Kidney tubule cell (primary cell): ENCODE measurements around the gene WBP1L.

Experiments used
- DNase-seq: peaks from one replicate; pipeline ENCODE4 v3.0.0-alpha.2; 2018; ENCODE audit warnings: low spot score

WBP1L gene

GRCh38 chr10:102779680-102780526, 36.2 kb downstream of the WBP1L start:
- no peak for DNase-seq

GRCh38 chr10:102780527-102780808, 36.7 kb downstream of the WBP1L start:
- DNase-seq = no peak

GRCh38 chr10:102781090-102781920, 37.6 kb downstream of the WBP1L start:
- DNase-seq = no peak

- no peak for DNase-seq
These were observed 38.3 kb downstream of the WBP1L start for GRCh38 chr10:102781921-102782557.

- DNase-seq = no peak
These were observed 39.2 kb downstream of the WBP1L start for GRCh38 chr10:102782673-102783551.

GRCh38 chr10:102783568-102783967, 39.8 kb downstream of the WBP1L start:
- DNase-seq = no peak

- DNase-seq = no peak
These were observed 42.1 kb downstream of the WBP1L start for GRCh38 chr10:102785818-102786217.

GRCh38 chr10:102791754-102792395, 48.1 kb downstream of the WBP1L start:
- DNase-seq = no peak

- DNase-seq = no peak
These were observed 52.0 kb downstream of the WBP1L start for GRCh38 chr10:102795453-102796406.

- no peak for DNase-seq
These were observed 52.8 kb downstream of the WBP1L start for GRCh38 chr10:102796407-102797176.

- DNase-seq = no peak
These were observed 56.1 kb downstream of the WBP1L start for GRCh38 chr10:102799691-102800471.

- DNase-seq = no peak
These were observed 57.0 kb downstream of the WBP1L start for GRCh38 chr10:102800611-102801335.

- DNase-seq = no peak
These were observed 57.7 kb downstream of the WBP1L start for GRCh38 chr10:102801496-102801895.

- DNase-seq = no peak
These were observed 58.2 kb downstream of the WBP1L start for GRCh38 chr10:102801978-102802377.

GRCh38 chr10:102802920-102803534, 59.3 kb downstream of the WBP1L start:
- peak; percentile 89 for DNase-seq

- no peak for DNase-seq
These were observed 60.8 kb downstream of the WBP1L start for GRCh38 chr10:102804382-102805055.

- DNase-seq = no peak
These were observed 64.6 kb downstream of the WBP1L start for GRCh38 chr10:102808380-102808779.
